ENCODE results near the gene DUS2.

The DUS2 gene

DNA sequence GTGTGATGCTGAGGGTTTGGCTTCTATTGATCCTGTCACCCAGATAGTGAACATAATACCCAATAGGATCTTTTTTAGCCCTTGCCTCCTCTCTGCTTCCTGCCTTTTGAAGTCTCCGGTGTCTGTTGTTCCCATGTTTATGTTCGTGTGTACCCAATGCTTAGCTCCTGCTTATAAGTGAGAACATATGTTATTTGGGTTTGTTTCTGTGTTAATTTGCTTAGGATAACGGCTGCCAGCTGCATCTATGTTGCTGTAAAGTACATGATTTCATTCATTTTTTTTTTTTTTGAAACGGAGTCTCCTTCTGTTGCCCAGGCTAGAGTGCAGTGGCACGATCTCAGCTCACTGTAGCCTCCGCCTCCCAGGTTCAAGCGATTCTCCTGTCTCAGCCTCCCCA is 23.0 kb downstream of the DUS2 start:
- in situ Hi-C loops (cut with HindIII; ENCODE audit: low sequenced_read_pairs), result no loop called here
- no peak for DNase-seq (ENCODE audit: low read depth, low spot score)
- TF ChIP-seq, protein P1, sequence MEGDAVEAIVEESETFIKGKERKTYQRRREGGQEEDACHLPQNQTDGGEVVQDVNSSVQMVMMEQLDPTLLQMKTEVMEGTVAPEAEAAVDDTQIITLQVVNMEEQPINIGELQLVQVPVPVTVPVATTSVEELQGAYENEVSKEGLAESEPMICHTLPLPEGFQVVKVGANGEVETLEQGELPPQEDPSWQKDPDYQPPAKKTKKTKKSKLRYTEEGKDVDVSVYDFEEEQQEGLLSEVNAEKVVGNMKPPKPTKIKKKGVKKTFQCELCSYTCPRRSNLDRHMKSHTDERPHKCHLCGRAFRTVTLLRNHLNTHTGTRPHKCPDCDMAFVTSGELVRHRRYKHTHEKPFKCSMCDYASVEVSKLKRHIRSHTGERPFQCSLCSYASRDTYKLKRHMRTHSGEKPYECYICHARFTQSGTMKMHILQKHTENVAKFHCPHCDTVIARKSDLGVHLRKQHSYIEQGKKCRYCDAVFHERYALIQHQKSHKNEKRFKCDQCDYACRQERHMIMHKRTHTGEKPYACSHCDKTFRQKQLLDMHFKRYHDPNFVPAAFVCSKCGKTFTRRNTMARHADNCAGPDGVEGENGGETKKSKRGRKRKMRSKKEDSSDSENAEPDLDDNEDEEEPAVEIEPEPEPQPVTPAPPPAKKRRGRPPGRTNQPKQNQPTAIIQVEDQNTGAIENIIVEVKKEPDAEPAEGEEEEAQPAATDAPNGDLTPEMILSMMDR (IDR thresholded peaks at IDR 0.05; ENCODE audit: low read depth, low read length), result no peak
- H3K4me3 ChIP-seq (ENCODE audit: low read depth, low read length), result no peak overlapping the region

DNA sequence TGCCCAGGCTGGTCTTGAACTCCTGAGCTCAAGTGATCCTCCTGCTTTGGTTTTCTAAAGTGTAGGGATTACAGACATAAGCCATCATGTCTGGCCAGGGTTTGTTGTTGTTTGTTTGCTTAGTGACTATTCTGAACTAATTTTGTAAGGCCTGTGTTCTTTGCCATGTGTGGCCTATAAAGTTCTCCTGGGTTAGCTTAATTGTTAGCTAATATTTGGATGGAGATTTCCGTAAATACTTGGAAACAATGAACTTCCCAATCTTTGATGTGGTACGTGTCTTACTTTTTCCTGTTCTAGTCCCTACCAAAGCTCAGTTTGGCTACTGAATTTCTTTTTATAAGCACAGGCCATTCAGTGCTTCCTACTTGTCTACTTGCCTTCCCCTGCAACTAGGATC is 24.9 kb downstream of the DUS2 start:
- DNase-seq (ENCODE audit: low read depth, low spot score), result no peak
- H3K4me3 ChIP-seq (ENCODE audit: low read depth, low read length), result no peak overlapping the region
- in situ Hi-C loops (cut with HindIII; ENCODE audit: low sequenced_read_pairs), result no loop called here
- TF ChIP-seq, protein P1 (IDR thresholded peaks at IDR 0.05; ENCODE audit: low read depth, low read length), result no peak

GRCh38 chr16:68049449-68049848 is 26.4 kb downstream of the DUS2 start:
- no peak for DNase-seq (ENCODE audit: low read depth, low spot score)
- H3K4me3 ChIP-seq (ENCODE audit: low read depth, low read length), result no peak overlapping the region
- TF ChIP-seq, protein P1 (IDR thresholded peaks at IDR 0.05; ENCODE audit: low read depth, low read length), result no peak
- in situ Hi-C loops (cut with HindIII; ENCODE audit: low sequenced_read_pairs), result no loop called here

DNA sequence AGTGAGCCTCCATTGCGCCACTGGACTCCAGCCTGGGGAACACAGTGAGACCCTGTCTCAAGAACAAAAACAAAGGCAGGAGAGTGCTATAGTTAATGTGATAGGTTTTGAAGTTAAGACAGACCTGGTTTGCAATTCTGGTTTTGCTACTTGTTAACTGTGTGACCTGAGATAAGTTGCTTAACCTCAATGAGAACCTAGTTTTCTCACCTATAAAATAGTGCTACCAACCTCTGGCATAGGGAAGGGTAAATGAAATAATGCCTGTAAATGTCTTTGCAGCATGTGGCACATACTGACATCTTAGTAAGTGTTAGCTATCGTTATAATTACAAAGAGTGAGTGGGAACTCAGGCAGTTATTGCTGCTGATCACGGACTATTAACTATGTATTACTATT is 32.3 kb downstream of the DUS2 start:
- TF ChIP-seq, protein P1 (IDR thresholded peaks at IDR 0.05; ENCODE audit: low read depth, low read length), result no peak
- DNase-seq (ENCODE audit: low read depth, low spot score), result no peak
- in situ Hi-C loops (cut with HindIII; ENCODE audit: low sequenced_read_pairs), result no loop called here
- H3K4me3 ChIP-seq (ENCODE audit: low read depth, low read length), result no peak overlapping the region

- no peak for DNase-seq (ENCODE audit: low read depth, low spot score)
- TF ChIP-seq, protein P1 (IDR thresholded peaks at IDR 0.05; ENCODE audit: low read depth, low read length), result no peak
- in situ Hi-C loops (cut with HindIII; ENCODE audit: low sequenced_read_pairs), result no loop called here
Observed at GRCh38 chr16:68059804-68060203, 36.7 kb downstream of the DUS2 start.

DNA sequence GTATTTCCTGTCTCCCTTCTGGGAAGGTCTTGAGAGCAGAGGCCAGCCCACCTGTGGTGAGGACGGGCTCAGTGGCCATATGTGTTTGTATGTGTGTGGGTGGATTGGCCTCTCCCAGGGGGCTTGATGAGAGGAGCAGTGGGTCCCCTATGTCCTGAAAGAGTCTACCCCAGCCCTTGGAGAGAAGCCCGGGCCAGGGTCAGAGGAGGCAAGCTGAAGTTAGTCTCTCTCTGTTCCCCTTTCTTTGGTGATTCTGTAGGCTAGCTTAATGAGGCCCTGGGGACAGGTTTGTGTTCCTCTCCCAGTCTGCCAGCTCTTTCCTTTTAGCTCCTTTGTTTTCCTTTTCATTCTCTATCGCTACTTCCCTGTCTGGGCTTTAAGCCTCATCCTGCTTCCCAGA is 38.3 kb downstream of the DUS2 start:
- DNase-seq (ENCODE audit: low read depth, low spot score), result no peak
- TF ChIP-seq, protein P1 (IDR thresholded peaks at IDR 0.05; ENCODE audit: low read depth, low read length), result no peak
- H3K4me3 ChIP-seq (ENCODE audit: low read depth, low read length), result no peak overlapping the region
- in situ Hi-C loops (cut with HindIII; ENCODE audit: low sequenced_read_pairs), result no loop called here

More at GRCh38 chr16:68059804-68060203, 36.7 kb downstream of the DUS2 start:
- H3K4me3 ChIP-seq (ENCODE audit: low read depth, low read length), result no peak overlapping the region

DNA sequence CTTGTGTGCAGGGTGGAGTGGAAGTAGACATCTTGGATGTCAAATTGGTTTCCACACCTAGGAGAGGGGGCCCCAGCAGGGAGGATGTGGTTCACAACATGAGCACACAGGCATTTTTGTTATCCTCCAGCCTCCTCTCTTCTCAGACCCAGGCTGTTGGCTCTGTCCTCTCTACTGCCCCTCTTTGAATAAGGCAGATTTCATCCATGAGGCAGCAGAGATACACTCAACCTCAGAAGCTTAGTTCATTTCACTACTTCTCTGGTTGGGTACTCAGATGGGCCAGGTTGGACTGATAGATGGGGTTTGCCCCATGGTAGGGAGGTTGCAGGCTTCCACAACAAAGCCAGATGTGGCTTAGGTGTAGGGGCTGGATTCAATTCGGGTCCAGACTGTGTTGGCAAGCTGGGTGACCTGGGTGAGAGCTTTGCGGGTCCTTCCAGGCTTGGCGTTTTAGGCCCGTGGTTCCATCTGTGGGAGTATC is 39.9 kb downstream of the DUS2 start:
- no peak for DNase-seq (ENCODE audit: low read depth, low spot score)
- no peak overlapping the region for H3K4me3 ChIP-seq (ENCODE audit: low read depth, low read length)

More for the DNA sequence above, 39.9 kb downstream of the DUS2 start:
- in situ Hi-C loops (cut with HindIII; ENCODE audit: low sequenced_read_pairs), result no loop called here
- TF ChIP-seq, protein P1 (IDR thresholded peaks at IDR 0.05; ENCODE audit: low read depth, low read length), result no peak

All from astrocyte of the spinal cord (primary cell).